ENCODE results near the gene USP32. TPM values are rescaled to one million over a fixed set of nuclear protein-coding genes. Genes with fewer than 3 reads are reported as not detected.
A peak's percentile ranks its signal among the peaks of the same experiment; 100 is the strongest.
"Not testable (repeated sequence)": the region's sequence is repeated elsewhere in the genome, so short reads cannot be mapped to it uniquely, and the experiment has no call there.

The USP32 gene
- total RNA-seq, 2 donors from 2014 or later, result 27.5 to 34.2 TPM

GRCh38 chr17:60244656-60245055 is 147.3 kb downstream of the USP32 start:
- H3K4me3 Mint-ChIP-seq, result no peak overlapping the region
- DNase-seq (no peak), ATAC-seq (no peak)
- H3K4me1 Mint-ChIP-seq, result no peaks in the 10 kb centered on the region
- H3K27ac Mint-ChIP-seq, result no peak overlapping the region
- no peaks in the 10 kb centered on the region for H3K27me3 Mint-ChIP-seq
- peaks cover 5% of the 10 kb centered on the region for H3K36me3 Mint-ChIP-seq (ENCODE audit: low read depth)
- no peaks in the 10 kb centered on the region for H3K9me3 ChIP-seq (ENCODE audit: control insufficient read depth, low read length, poor library complexity, severe bottlenecking)

- no peak for DNase-seq
- H3K36me3 Mint-ChIP-seq (ENCODE audit: low read depth), result peaks cover 2% of the 10 kb centered on the region
- no peak for ATAC-seq
- no peak overlapping the region for H3K4me3 Mint-ChIP-seq
- H3K9me3 ChIP-seq (ENCODE audit: control insufficient read depth, low read length, poor library complexity, severe bottlenecking), result no peaks in the 10 kb centered on the region
- no peaks in the 10 kb centered on the region for H3K4me1 Mint-ChIP-seq
- H3K27me3 Mint-ChIP-seq, result no peaks in the 10 kb centered on the region
- H3K27ac Mint-ChIP-seq, result no peak overlapping the region
These were observed 151.6 kb downstream of the USP32 start for GRCh38 chr17:60240290-60240689.

GRCh38 chr17:60231691-60232090 is 160.2 kb downstream of the USP32 start:
- Mint-ChIP-seq H3K4me3 (no peak overlapping the region), H3K4me1 (peaks cover 2% of the 10 kb centered on the region), H3K27me3 (no peaks in the 10 kb centered on the region), H3K36me3 (ENCODE audit: low read depth) (peaks cover 2% of the 10 kb centered on the region), H3K27ac (no peak overlapping the region)
- H3K9me3 ChIP-seq (ENCODE audit: control insufficient read depth, low read length, poor library complexity, severe bottlenecking), result no peaks in the 10 kb centered on the region
- ATAC-seq (no peak), DNase-seq (no peak)

GRCh38 chr17:60231234-60231633 is 160.7 kb downstream of the USP32 start:
- ATAC-seq (no peak), DNase-seq (no peak)
- H3K27ac Mint-ChIP-seq, result peak overlapping the region; percentile 59
- peaks cover 2% of the 10 kb centered on the region for H3K4me1 Mint-ChIP-seq
- no peaks in the 10 kb centered on the region for H3K27me3 Mint-ChIP-seq
- H3K4me3 Mint-ChIP-seq, result no peak overlapping the region
- peaks cover 2% of the 10 kb centered on the region for H3K36me3 Mint-ChIP-seq (ENCODE audit: low read depth)
- H3K9me3 ChIP-seq (ENCODE audit: control insufficient read depth, low read length, poor library complexity, severe bottlenecking), result no peaks in the 10 kb centered on the region

GRCh38 chr17:60230358-60230757 is 161.6 kb downstream of the USP32 start:
- ATAC-seq (no peak), DNase-seq (no peak)
- Mint-ChIP-seq H3K4me1 (peaks cover 2% of the 10 kb centered on the region), H3K27ac (peak overlapping the region; percentile 59), H3K4me3 (no peak overlapping the region), H3K27me3 (no peaks in the 10 kb centered on the region), H3K36me3 (ENCODE audit: low read depth) (peaks cover 4% of the 10 kb centered on the region)
- no peaks in the 10 kb centered on the region for H3K9me3 ChIP-seq (ENCODE audit: control insufficient read depth, low read length, poor library complexity, severe bottlenecking)

GRCh38 chr17:60229188-60229802 is 162.6 kb downstream of the USP32 start:
- ATAC-seq, result no peak

GRCh38 chr17:60227276-60227675 is 164.7 kb downstream of the USP32 start:
- not testable (repeated sequence) for H3K27me3 Mint-ChIP-seq; H3K9me3 ChIP-seq (ENCODE audit: control insufficient read depth, low read length, poor library complexity, severe bottlenecking); DNase-seq; H3K4me3 Mint-ChIP-seq; H3K36me3 Mint-ChIP-seq (ENCODE audit: low read depth); H3K27ac Mint-ChIP-seq; ATAC-seq; H3K4me1 Mint-ChIP-seq

More at GRCh38 chr17:60229188-60229802, 162.6 kb downstream of the USP32 start:
- no peak for DNase-seq
- no peak overlapping the region for H3K4me3 Mint-ChIP-seq
- H3K27ac Mint-ChIP-seq, result no peak overlapping the region
- peaks cover 2% of the 10 kb centered on the region for H3K36me3 Mint-ChIP-seq (ENCODE audit: low read depth)
- H3K27me3 Mint-ChIP-seq, result no peaks in the 10 kb centered on the region
- H3K4me1 Mint-ChIP-seq, result no peaks in the 10 kb centered on the region
- H3K9me3 ChIP-seq (ENCODE audit: control insufficient read depth, low read length, poor library complexity, severe bottlenecking), result no peaks in the 10 kb centered on the region

GRCh38 chr17:60224064-60224463 is 167.9 kb downstream of the USP32 start:
- Mint-ChIP-seq H3K36me3 (ENCODE audit: low read depth) (peaks cover 6% of the 10 kb centered on the region), H3K4me3 (no peak overlapping the region), H3K27ac (no peak overlapping the region), H3K27me3 (no peaks in the 10 kb centered on the region), H3K4me1 (no peaks in the 10 kb centered on the region)
- no peaks in the 10 kb centered on the region for H3K9me3 ChIP-seq (ENCODE audit: control insufficient read depth, low read length, poor library complexity, severe bottlenecking)
- ATAC-seq (no peak), DNase-seq (no peak)

GRCh38 chr17:60223456-60223855 is 168.5 kb downstream of the USP32 start:
- ATAC-seq, result no peak
- Mint-ChIP-seq H3K27ac (no peak overlapping the region), H3K36me3 (ENCODE audit: low read depth) (peaks cover 6% of the 10 kb centered on the region), H3K27me3 (no peaks in the 10 kb centered on the region), H3K4me3 (no peak overlapping the region), H3K4me1 (no peaks in the 10 kb centered on the region)
- H3K9me3 ChIP-seq (ENCODE audit: control insufficient read depth, low read length, poor library complexity, severe bottlenecking), result no peaks in the 10 kb centered on the region
- no peak for DNase-seq

- not testable (repeated sequence) for H3K27me3 Mint-ChIP-seq; H3K36me3 Mint-ChIP-seq (ENCODE audit: low read depth); H3K27ac Mint-ChIP-seq; H3K4me1 Mint-ChIP-seq; DNase-seq; H3K9me3 ChIP-seq (ENCODE audit: control insufficient read depth, low read length, poor library complexity, severe bottlenecking); ATAC-seq; H3K4me3 Mint-ChIP-seq
These were observed 173.2 kb downstream of the USP32 start for GRCh38 chr17:60218774-60219173.

- not testable (repeated sequence) for H3K4me1 Mint-ChIP-seq; DNase-seq; ATAC-seq; H3K36me3 Mint-ChIP-seq (ENCODE audit: low read depth); H3K9me3 ChIP-seq (ENCODE audit: control insufficient read depth, low read length, poor library complexity, severe bottlenecking); H3K4me3 Mint-ChIP-seq; H3K27me3 Mint-ChIP-seq; H3K27ac Mint-ChIP-seq
These were observed 176.0 kb downstream of the USP32 start for GRCh38 chr17:60215895-60216294.

- not testable (repeated sequence) for H3K27me3 Mint-ChIP-seq; DNase-seq; ATAC-seq; H3K36me3 Mint-ChIP-seq (ENCODE audit: low read depth); H3K4me1 Mint-ChIP-seq; H3K27ac Mint-ChIP-seq; H3K9me3 ChIP-seq (ENCODE audit: control insufficient read depth, low read length, poor library complexity, severe bottlenecking); H3K4me3 Mint-ChIP-seq
These were observed 180.7 kb downstream of the USP32 start for GRCh38 chr17:60211282-60211681.

GRCh38 chr17:60208302-60208701 is 183.6 kb downstream of the USP32 start:
- H3K4me3 Mint-ChIP-seq; H3K9me3 ChIP-seq (ENCODE audit: control insufficient read depth, low read length, poor library complexity, severe bottlenecking); H3K36me3 Mint-ChIP-seq (ENCODE audit: low read depth); H3K4me1 Mint-ChIP-seq; H3K27ac Mint-ChIP-seq; DNase-seq; ATAC-seq; H3K27me3 Mint-ChIP-seq: not testable (repeated sequence)

GRCh38 chr17:60205782-60206181 is 186.2 kb downstream of the USP32 start:
- not testable (repeated sequence) for H3K4me3 Mint-ChIP-seq; H3K36me3 Mint-ChIP-seq (ENCODE audit: low read depth); H3K9me3 ChIP-seq (ENCODE audit: control insufficient read depth, low read length, poor library complexity, severe bottlenecking); H3K27me3 Mint-ChIP-seq; H3K27ac Mint-ChIP-seq; DNase-seq; ATAC-seq; H3K4me1 Mint-ChIP-seq

Measured in T-helper 17 cell (primary cell).